Activated CD4-positive, alpha-beta memory T cell treated with anti-CD3 and anti-CD28 coated beads, Interleukin-2, amount 10 ng/mL, durations not matched to agents 7 days and 5 days (primary cell): Measurements from ENCODE around the gene SYTL2. TPM values are rescaled to one million over a fixed set of nuclear protein-coding genes. Genes with fewer than 3 reads are reported as not detected.
"Not testable (repeated sequence)": the region's sequence is repeated elsewhere in the genome, so short reads cannot be mapped to it uniquely, and the experiment has no call there.

Experiments
- CTCF ChIA-PET: fragments of 350-600 bp; sonication (Branson Sonifier 250); formaldehyde crosslinking; loops from one replicate; lab custom pipeline; 2021; ENCODE audit warnings: antibody characterized with exemption, inconsistent platforms; lab: Charles Lee
- POLR2A ChIA-PET: fragments of 350-600 bp; sonication (Branson Sonifier 250); formaldehyde crosslinking; loops from one replicate; lab custom pipeline; 2021; ENCODE audit warnings: antibody characterized with exemption; lab: Charles Lee
- DNase-seq: peaks from one replicate; pipeline ENCODE4 v3.0.0-alpha.2; 2020
- H3K27ac Mint-ChIP-seq: one replicate; pipeline ENCODE4 v1.8.0; 2021; ENCODE audit warnings: mild to moderate bottlenecking, mixed read lengths
- H3K27me3 Mint-ChIP-seq: one replicate; pipeline ENCODE4 v1.8.0; 2021; ENCODE audit warnings: mixed read lengths
- H3K36me3 Mint-ChIP-seq: one replicate; pipeline ENCODE4 v1.8.0; 2021; ENCODE audit warnings: low read depth, mixed read lengths
- H3K4me1 Mint-ChIP-seq: one replicate; pipeline ENCODE4 v1.8.0; 2021; ENCODE audit warnings: mixed read lengths
- H3K4me3 Mint-ChIP-seq: one replicate; pipeline ENCODE4 v1.8.0; 2021; ENCODE audit warnings: mild to moderate bottlenecking, mixed read lengths
- H3K9me3 Mint-ChIP-seq: one replicate; pipeline ENCODE4 v1.8.0; 2021; ENCODE audit warnings: mixed read lengths
- total RNA-seq, 2 experiments: library from RNA; stranded (reverse); gene quantifications; one replicate each; pipeline ENCODE4 v1.2.3, GENCODE V29; 2021

The SYTL2 gene, protein sequence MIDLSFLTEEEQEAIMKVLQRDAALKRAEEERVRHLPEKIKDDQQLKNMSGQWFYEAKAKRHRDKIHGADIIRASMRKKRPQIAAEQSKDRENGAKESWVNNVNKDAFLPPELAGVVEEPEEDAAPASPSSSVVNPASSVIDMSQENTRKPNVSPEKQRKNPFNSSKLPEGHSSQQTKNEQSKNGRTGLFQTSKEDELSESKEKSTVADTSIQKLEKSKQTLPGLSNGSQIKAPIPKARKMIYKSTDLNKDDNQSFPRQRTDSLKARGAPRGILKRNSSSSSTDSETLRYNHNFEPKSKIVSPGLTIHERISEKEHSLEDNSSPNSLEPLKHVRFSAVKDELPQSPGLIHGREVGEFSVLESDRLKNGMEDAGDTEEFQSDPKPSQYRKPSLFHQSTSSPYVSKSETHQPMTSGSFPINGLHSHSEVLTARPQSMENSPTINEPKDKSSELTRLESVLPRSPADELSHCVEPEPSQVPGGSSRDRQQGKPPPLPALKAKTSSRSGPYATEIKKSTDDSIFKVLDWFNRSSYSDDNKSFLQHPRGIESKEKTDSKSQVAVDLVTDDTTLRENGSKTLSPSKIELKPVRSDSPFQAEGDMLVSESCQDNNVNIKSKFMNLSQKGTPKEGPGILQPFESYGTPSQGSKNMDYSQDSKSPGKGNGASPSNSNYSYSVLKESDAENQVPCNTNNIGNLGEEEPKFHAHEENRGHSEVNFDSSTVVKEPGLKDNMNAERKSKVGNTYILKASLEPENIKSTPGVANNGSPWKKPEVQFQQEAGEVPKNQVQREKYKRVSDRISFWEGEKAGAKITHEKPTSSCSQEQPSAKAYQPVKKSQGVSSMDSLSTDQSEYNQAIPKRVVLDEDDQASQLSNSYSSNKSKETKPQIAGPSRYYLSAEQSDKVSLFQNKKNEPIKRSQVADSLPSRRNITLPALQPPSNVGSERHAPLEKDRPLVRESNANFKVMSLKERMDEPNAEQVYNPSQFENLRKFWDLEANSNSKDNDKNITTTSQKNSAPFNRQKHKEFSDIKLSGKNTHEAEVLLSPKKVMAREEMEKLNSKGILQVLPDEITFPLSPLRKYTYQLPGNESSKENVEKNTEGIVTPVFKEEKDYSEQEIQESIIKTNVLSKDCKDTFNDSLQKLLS (N-terminal part only)
- total RNA-seq = 10 to 100 TPM; 93.0 to 99.2 TPM

DNA sequence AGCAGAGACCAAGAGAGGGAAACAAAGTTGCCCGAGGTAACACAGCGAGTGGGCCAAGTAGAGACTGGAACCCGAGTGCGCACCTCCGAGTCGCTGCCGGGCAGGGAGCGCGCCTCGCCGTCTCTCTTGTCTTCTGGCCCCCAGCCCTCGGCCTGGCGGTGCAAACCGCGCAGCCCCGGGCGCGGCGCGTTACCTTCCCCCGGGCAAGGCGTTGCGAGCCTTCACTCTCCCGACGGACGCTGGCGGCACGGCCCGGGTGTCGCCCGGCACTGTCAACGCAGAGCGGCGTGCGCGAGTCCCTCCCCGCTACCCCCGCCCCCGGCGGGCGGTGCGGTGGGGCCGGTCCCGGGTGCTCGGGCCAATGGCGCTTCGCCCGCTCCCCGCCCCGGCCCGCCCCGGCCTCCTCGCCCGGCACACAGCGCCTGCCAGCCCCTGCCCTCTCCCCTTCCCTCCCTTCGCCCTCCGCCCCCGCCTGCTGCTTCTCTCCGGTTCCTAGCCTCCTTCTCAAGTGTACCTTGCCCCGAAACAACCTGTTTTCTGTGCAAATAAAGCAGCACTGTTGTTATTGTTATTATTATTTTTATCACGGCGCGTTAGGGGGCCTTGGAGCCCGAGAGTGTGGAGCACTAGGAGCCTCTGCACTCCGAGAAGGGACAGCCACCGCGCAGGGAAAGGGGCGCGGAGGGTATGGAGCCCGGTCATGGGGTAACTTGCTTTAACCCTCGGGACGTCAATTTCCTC is at the start of gene SYTL2:
Gene SYTL2, minus strand, starts transcription at position 271 of the 741 bp plus-strand sequence. CDS start 53,416 bp downstream, outside the sequence.
- CTCF ChIA-PET = interaction anchor here (1.3 to 3.6 kb wide), 3 partner anchors 13 to 26 kb away, joined by 3 to 11 read pairs (median 6); no protein-coding TSS in a partner anchor
- POLR2A ChIA-PET = interaction anchor here (0.7 to 2.3 kb wide), 13 partner anchors 10 to 163 kb away, joined by 3 to 16 read pairs (median 5); partner anchors contain the start of genes CCDC83, CREBZF and TMEM126A
- Mint-ChIP-seq H3K27me3 (peaks cover 7% of the 10 kb centered on the region), H3K9me3 (no peaks in the 10 kb centered on the region), H3K4me1 (peaks cover 46% of the 10 kb centered on the region), H3K4me3 (peak within 1 kb of the TSS; percentile 86), H3K36me3 (peaks cover 3% of the 10 kb centered on the region), H3K27ac (peak within 1 kb of the TSS; percentile 47)
- peak; percentile 83 for DNase-seq

- POLR2A ChIA-PET, CTCF ChIA-PET, H3K4me3 Mint-ChIP-seq, H3K9me3 Mint-ChIP-seq, DNase-seq, H3K27ac Mint-ChIP-seq, H3K27me3 Mint-ChIP-seq, H3K4me1 Mint-ChIP-seq, H3K36me3 Mint-ChIP-seq: not testable (repeated sequence)
Measured at GRCh38 chr11:85859541-85859940, 48.6 kb upstream of the SYTL2 start.

- POLR2A ChIA-PET = no interaction called here
- Mint-ChIP-seq H3K27ac (no peak overlapping the region), H3K4me1 (peaks cover 15% of the 10 kb centered on the region), H3K36me3 (peaks cover 8% of the 10 kb centered on the region), H3K9me3 (peaks cover 2% of the 10 kb centered on the region), H3K27me3 (peaks cover 2% of the 10 kb centered on the region), H3K4me3 (no peak overlapping the region)
- CTCF ChIA-PET = no interaction called here
- DNase-seq = no peak
Measured at GRCh38 chr11:85857098-85857497, 46.2 kb upstream of the SYTL2 start.

DNA sequence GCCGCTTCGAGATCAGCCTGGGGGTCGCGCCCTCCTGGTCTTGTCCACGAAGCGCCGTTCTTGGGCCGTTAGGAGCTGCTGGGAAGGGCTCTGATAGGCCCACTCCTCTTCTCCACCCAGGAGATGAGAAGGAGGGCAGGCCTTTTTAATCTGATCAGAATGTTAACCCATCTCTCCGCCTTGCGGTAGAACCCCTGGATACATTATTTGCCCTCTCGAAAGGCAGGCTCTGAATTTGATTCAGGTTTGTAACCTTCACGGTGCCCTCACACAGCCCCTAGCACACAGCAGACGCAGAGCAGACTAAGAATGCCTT is 44.4 kb upstream of the SYTL2 start, which contains the start of gene CCDC83:
Gene CCDC83, plus strand, starts transcription at position 43 of the 316 bp plus-strand sequence. CDS start 9,741 bp downstream, outside the sequence.
- peaks cover 7% of the 10 kb centered on the region for H3K9me3 Mint-ChIP-seq
- peak within 1 kb of the TSS; percentile 89 for H3K27ac Mint-ChIP-seq
- DNase-seq = no peak
- H3K27me3 Mint-ChIP-seq = no peaks in the 10 kb centered on the region
- H3K36me3 Mint-ChIP-seq = peaks cover 11% of the 10 kb centered on the region
- ChIA-PET CTCF (interaction anchor here (0.7 to 2.7 kb wide), 67 partner anchors 10 to 951 kb away, joined by 3 to 25 read pairs (median 5); partner anchors contain the start of genes CREBZF, EED, HIKESHI and TMEM126A), POLR2A (interaction anchor here (0.7 to 2.5 kb wide), 28 partner anchors 10 to 447 kb away, joined by 3 to 20 read pairs (median 5); partner anchors contain the start of genes CCDC89, CREBZF, HIKESHI and PICALM)
- peak within 1 kb of the TSS; percentile 86 for H3K4me3 Mint-ChIP-seq
- H3K4me1 Mint-ChIP-seq = peaks cover 15% of the 10 kb centered on the region

DNA sequence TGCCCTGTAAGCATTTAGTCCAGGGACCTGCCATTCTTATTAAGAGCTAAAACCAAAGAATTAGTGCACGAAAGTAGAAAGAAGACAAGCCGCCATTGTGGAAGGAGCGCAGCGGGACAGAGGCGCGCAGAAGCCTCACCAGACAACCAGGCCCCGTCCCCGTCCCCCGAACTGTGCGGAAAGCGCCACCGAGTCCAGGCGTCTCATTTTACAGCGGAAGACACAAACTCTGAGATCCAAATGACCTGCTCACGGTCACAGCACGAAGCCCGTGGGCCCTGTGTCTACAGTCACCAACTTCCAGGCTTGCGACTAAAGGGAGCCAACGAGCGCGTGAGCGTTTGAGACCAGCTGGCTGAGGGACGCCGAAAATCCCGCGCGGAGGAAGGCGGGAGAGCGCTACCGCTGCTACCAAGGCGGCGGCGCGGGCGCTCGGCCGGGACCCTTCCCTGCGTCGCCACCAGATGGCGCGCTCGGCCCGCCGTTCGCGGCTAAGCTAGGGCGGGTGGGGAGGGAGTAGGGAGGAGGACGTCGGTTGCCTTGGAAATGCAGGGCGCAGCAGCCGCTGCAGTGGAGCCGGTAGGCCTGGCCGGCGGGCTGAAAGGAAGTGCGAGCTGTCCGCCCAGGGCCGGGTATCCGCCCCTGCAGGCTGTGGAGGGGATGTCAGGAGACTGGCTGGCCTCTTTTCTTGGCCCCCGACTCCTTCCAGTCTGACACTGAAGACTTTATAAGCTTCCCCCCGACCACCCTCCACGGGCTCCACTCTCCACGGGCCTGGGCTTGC is 43.8 kb upstream of the SYTL2 start:
- ChIA-PET POLR2A (interaction anchor here (0.7 to 2.5 kb wide), 31 partner anchors 11 to 448 kb away, joined by 3 to 20 read pairs (median 4); partner anchors contain the start of genes CCDC89, CREBZF, HIKESHI and PICALM), CTCF (interaction anchor here (0.6 to 2.7 kb wide), 75 partner anchors 10 to 952 kb away, joined by 3 to 25 read pairs (median 4); partner anchors contain the start of genes CREBZF, EED, HIKESHI and TMEM126A)
- H3K36me3 Mint-ChIP-seq = peaks cover 14% of the 10 kb centered on the region
- H3K27me3 Mint-ChIP-seq = no peaks in the 10 kb centered on the region
- H3K4me1 Mint-ChIP-seq = peaks cover 15% of the 10 kb centered on the region
- H3K9me3 Mint-ChIP-seq = peaks cover 9% of the 10 kb centered on the region
- H3K27ac Mint-ChIP-seq = peak overlapping the region; percentile 89
- peak; percentile 95 for DNase-seq
- H3K4me3 Mint-ChIP-seq = peak overlapping the region; percentile 86

GRCh38 chr11:85854212-85854556 is 43.2 kb upstream of the SYTL2 start:
- Mint-ChIP-seq H3K36me3 (peaks cover 14% of the 10 kb centered on the region), H3K27me3 (no peaks in the 10 kb centered on the region), H3K9me3 (peaks cover 9% of the 10 kb centered on the region), H3K4me1 (peaks cover 15% of the 10 kb centered on the region), H3K27ac (peak overlapping the region; percentile 89), H3K4me3 (peak overlapping the region; percentile 86)
- ChIA-PET POLR2A (interaction anchor here (0.8 to 2.5 kb wide), 21 partner anchors 29 to 439 kb away, joined by 3 to 20 read pairs (median 5); partner anchors contain the start of genes CCDC89, CREBZF, SYTL2 and TMEM126A), CTCF (interaction anchor here (0.6 to 2.7 kb wide), 47 partner anchors 11 to 952 kb away, joined by 3 to 25 read pairs (median 5); partner anchors contain the start of genes CREBZF, EED, HIKESHI and TMEM126A)
- DNase-seq = no peak

- Mint-ChIP-seq H3K36me3 (peaks cover 14% of the 10 kb centered on the region), H3K4me1 (peaks cover 15% of the 10 kb centered on the region)
- not testable (repeated sequence) for H3K27ac Mint-ChIP-seq, H3K4me3 Mint-ChIP-seq, DNase-seq, H3K27me3 Mint-ChIP-seq, H3K9me3 Mint-ChIP-seq
- POLR2A ChIA-PET = interaction anchor here (1.4 to 2.5 kb wide), 4 partner anchors 101 to 347 kb away, joined by 3 to 12 read pairs (median 8); no protein-coding TSS in a partner anchor
- CTCF ChIA-PET = interaction anchor here (0.7 to 2.3 kb wide), 7 partner anchors 22 to 363 kb away, joined by 3 to 16 read pairs (median 4); no protein-coding TSS in a partner anchor
Measured at GRCh38 chr11:85853541-85853940, 42.6 kb upstream of the SYTL2 start.

GRCh38 chr11:85852754-85853153 is 41.8 kb upstream of the SYTL2 start:
- H3K4me3 Mint-ChIP-seq, H3K9me3 Mint-ChIP-seq, DNase-seq, CTCF ChIA-PET, H3K27ac Mint-ChIP-seq, H3K27me3 Mint-ChIP-seq, POLR2A ChIA-PET: not testable (repeated sequence)
- Mint-ChIP-seq H3K4me1 (peaks cover 15% of the 10 kb centered on the region), H3K36me3 (peaks cover 14% of the 10 kb centered on the region)

GRCh38 chr11:85848556-85848955 is 37.6 kb upstream of the SYTL2 start:
- POLR2A ChIA-PET = interaction anchor here (0.6 kb wide), 1 partner anchor 100 kb away, joined by 3 read pairs; no protein-coding TSS in a partner anchor
- DNase-seq = no peak
- Mint-ChIP-seq H3K9me3 (peaks cover 20% of the 10 kb centered on the region), H3K4me1 (peaks cover 13% of the 10 kb centered on the region), H3K27ac (no peak overlapping the region), H3K4me3 (no peak overlapping the region), H3K27me3 (peaks cover 4% of the 10 kb centered on the region), H3K36me3 (peaks cover 14% of the 10 kb centered on the region)
- CTCF ChIA-PET = no interaction called here

- DNase-seq = no peak
- H3K4me3 Mint-ChIP-seq = no peak overlapping the region
- H3K9me3 Mint-ChIP-seq = peaks cover 20% of the 10 kb centered on the region
- H3K4me1 Mint-ChIP-seq = peaks cover 11% of the 10 kb centered on the region
- peaks cover 4% of the 10 kb centered on the region for H3K27me3 Mint-ChIP-seq
- peaks cover 12% of the 10 kb centered on the region for H3K36me3 Mint-ChIP-seq
- no peak overlapping the region for H3K27ac Mint-ChIP-seq
- ChIA-PET POLR2A (interaction anchor here (0.6 kb wide), 1 partner anchor 99 kb away, joined by 3 read pairs; no protein-coding TSS in a partner anchor), CTCF (no interaction called here)
Measured at GRCh38 chr11:85848006-85848405, 37.1 kb upstream of the SYTL2 start.

- POLR2A ChIA-PET = no interaction called here
- CTCF ChIA-PET = no interaction called here
- Mint-ChIP-seq H3K4me3 (no peak overlapping the region), H3K36me3 (peaks cover 12% of the 10 kb centered on the region), H3K4me1 (peaks cover 11% of the 10 kb centered on the region), H3K27ac (no peak overlapping the region), H3K9me3 (peaks cover 20% of the 10 kb centered on the region), H3K27me3 (peaks cover 4% of the 10 kb centered on the region)
- DNase-seq = no peak
Measured at GRCh38 chr11:85847436-85847835, 36.5 kb upstream of the SYTL2 start.
